ENCODE results near the gene KIAA1755. TPM values are rescaled to one million over a fixed set of nuclear protein-coding genes. Genes with fewer than 3 reads are reported as not detected.
A peak's percentile ranks its signal among the peaks of the same experiment; 100 is the strongest.

KIAA1755 gene
- polyA plus RNA-seq, 1 of the 3 experiments (the other 2 are of a cell fraction) = 0.54 TPM

GRCh38 chr20:38201356-38201755, 59.2 kb downstream of the KIAA1755 start (continued):
- TF ChIP-seq CTCF (IDR thresholded peaks at IDR 0.05) = no peak
- TF ChIP-seq JUND (IDR thresholded peaks at IDR 0.05) = peak; percentile 67
- no peak for TF ChIP-seq TAF1 (IDR thresholded peaks at IDR 0.05; ENCODE audit: borderline replicate concordance, low read depth, low read length)
- no peak for TF ChIP-seq EP300 (IDR thresholded peaks at IDR 0.05; ENCODE audit: borderline replicate concordance in 1 of 2, low read depth in 1 of 2, low read length in 1 of 2)
- TF ChIP-seq NRF1 (IDR thresholded peaks at IDR 0.05; ENCODE audit: low read depth, low read length) = no peak
- TF ChIP-seq MAX (IDR thresholded peaks at IDR 0.05; ENCODE audit: low read depth) = peak; percentile 63

- Histone ChIP-seq H3K4me1 (ENCODE audit: control insufficient read depth in 1 of 2, insufficient read depth in 2 of 2, low read depth in 1 of 2, low read length in 1 of 2) (peaks cover 0 to 3% of the 10 kb centered on the region in 2 experiments; a peak in 1 of 4 replicates), H3K27me3 (ENCODE audit: insufficient read depth) (no peaks in the 10 kb centered on the region), H3F3A (replicated peaks; ENCODE audit: insufficient read depth) (peaks cover 10% of the 10 kb centered on the region), H2AFZ (ENCODE audit: low read depth) (no peak overlapping the region), H3K36me3 (replicated peaks in 1 of 2; ENCODE audit: control insufficient read depth in 1 of 2, insufficient read depth in 2 of 2, low read length in 1 of 2) (no peaks in the 10 kb centered on the region), H3K79me2 (ENCODE audit: insufficient read depth) (no peaks in the 10 kb centered on the region), H3K27ac (ENCODE audit: low read depth in 2 of 2, low read length in 1 of 2) (no peak overlapping the region; a peak in 1 of 4 replicates), H3K4me2 (no peak overlapping the region), H3K9ac (no peak overlapping the region), H3K4me3 (ENCODE audit: low read depth in 2 of 2, low read length in 1 of 2) (no peak overlapping the region), H3K9me3 (no peaks in the 10 kb centered on the region), H3K9me2 (no peaks in the 10 kb centered on the region), H4K20me1 (ENCODE audit: insufficient read depth) (no peaks in the 10 kb centered on the region)
- WGBS (ENCODE audit: low lambda C conversion rate) = 79% methylated on average over 3 of the region's 3 CpGs
- TF ChIP-seq GATA2 (CRISPR knock-in tag; IDR thresholded peaks at IDR 0.05) (no peak), RAD21 (IDR thresholded peaks at IDR 0.05; ENCODE audit: low read length) (no peak), USF2 (IDR thresholded peaks at IDR 0.05; ENCODE audit: borderline replicate concordance, low read depth, low read length) (no peak), TCF12 (IDR thresholded peaks at IDR 0.05) (no peak), MXI1 (IDR thresholded peaks at IDR 0.05; ENCODE audit: low read depth, low read length) (no peak), FOSL2 (IDR thresholded peaks at IDR 0.05; ENCODE audit: borderline replicate concordance, low read depth) (no peak), GABPA (IDR thresholded peaks at IDR 0.05; ENCODE audit: low read depth) (no peak)
- DNase-seq = no peak
- ChIA-PET POLR2A (no interaction called here), CTCF (interaction anchor here (0.7 to 16.4 kb wide), 3 partner anchors 22 to 127 kb away, joined by 3 to 148 read pairs (median 5); no protein-coding TSS in a partner anchor)
Measured at GRCh38 chr20:38200646-38201045, 59.9 kb downstream of the KIAA1755 start.

All from SK-N-SH (cell line).